Skin epidermis (tissue), 12 donors: ENCODE results near the gene STK39.

Experiments used
- H3K27ac ChIP-seq, 21 experiments: fragments of 200-600 bp; sonication (generic) in 11 of 21; one replicate each; pipeline ENCODE4 v1.5.0; 2020; ENCODE audit warnings: mild to moderate bottlenecking in 3 of 21, inconsistent platforms in 2 of 21, moderate library complexity in 2 of 21
- H3K4me3 ChIP-seq, 7 experiments: fragments of 200-600 bp; sonication (generic) in 2 of 7; one replicate each; pipeline ENCODE4 v1.5.0; 2020; ENCODE audit warnings: inconsistent platforms in 2 of 7, mild to moderate bottlenecking in 2 of 7, moderate library complexity in 1 of 7

STK39 gene

GRCh38 chr2:167953776-167954175 lies 293.6 kb downstream of the STK39 start:
- H3K27ac ChIP-seq, result no peak overlapping the region
- H3K4me3 ChIP-seq, result no peak overlapping the region

- Histone ChIP-seq H3K4me3 (no peak overlapping the region), H3K27ac (no peak overlapping the region)
Observed at GRCh38 chr2:167950571-167950970, 296.8 kb downstream of the STK39 start.

- Histone ChIP-seq H3K27ac (no peak overlapping the region), H3K4me3 (no peak overlapping the region)
Observed at GRCh38 chr2:167946441-167946841, 301.0 kb downstream of the STK39 start.

GRCh38 chr2:167945660-167946368 lies 301.6 kb downstream of the STK39 start:
- no peak overlapping the region for H3K4me3 ChIP-seq
- no peak overlapping the region for H3K27ac ChIP-seq

- no peak overlapping the region for H3K4me3 ChIP-seq
- H3K27ac ChIP-seq, result no peak overlapping the region
Observed at GRCh38 chr2:167944825-167945659, 302.4 kb downstream of the STK39 start.

GRCh38 chr2:167943897-167944296 lies 303.5 kb downstream of the STK39 start:
- H3K4me3 ChIP-seq, result no peak overlapping the region
- no peak overlapping the region for H3K27ac ChIP-seq

GRCh38 chr2:167943368-167943767 lies 304.0 kb downstream of the STK39 start:
- no peak overlapping the region for H3K4me3 ChIP-seq
- H3K27ac ChIP-seq, result no peak overlapping the region

- no peak overlapping the region for H3K4me3 ChIP-seq
- H3K27ac ChIP-seq, result no peak overlapping the region
Observed at GRCh38 chr2:167942366-167943081, 304.9 kb downstream of the STK39 start.

- Histone ChIP-seq H3K27ac (no peak overlapping the region), H3K4me3 (no peak overlapping the region)
Observed at GRCh38 chr2:167941604-167942003, 305.8 kb downstream of the STK39 start.

GRCh38 chr2:167940734-167941507 lies 306.5 kb downstream of the STK39 start:
- no peak overlapping the region for H3K4me3 ChIP-seq
- H3K27ac ChIP-seq, result no peak overlapping the region

- Histone ChIP-seq H3K4me3 (no peak overlapping the region), H3K27ac (no peak overlapping the region)
Observed at GRCh38 chr2:167940346-167940725, 307.1 kb downstream of the STK39 start.

GRCh38 chr2:167939514-167940345 lies 307.7 kb downstream of the STK39 start:
- Histone ChIP-seq H3K27ac (no peak overlapping the region), H3K4me3 (no peak overlapping the region)

GRCh38 chr2:167937403-167937802 lies 310.0 kb downstream of the STK39 start:
- H3K4me3 ChIP-seq, result no peak overlapping the region
- H3K27ac ChIP-seq, result no peak overlapping the region

- H3K27ac ChIP-seq, result no peak overlapping the region
- no peak overlapping the region for H3K4me3 ChIP-seq
Observed at GRCh38 chr2:167935803-167936110, 311.6 kb downstream of the STK39 start.

GRCh38 chr2:167933097-167933814 lies 314.1 kb downstream of the STK39 start:
- Histone ChIP-seq H3K4me3 (no peak overlapping the region), H3K27ac (no peak overlapping the region)

GRCh38 chr2:167932123-167932693 lies 315.2 kb downstream of the STK39 start:
- no peak overlapping the region for H3K27ac ChIP-seq

GRCh38 chr2:167929484-167929883 lies 317.9 kb downstream of the STK39 start:
- Histone ChIP-seq H3K27ac (no peak overlapping the region), H3K4me3 (no peak overlapping the region)

More at GRCh38 chr2:167932123-167932693, 315.2 kb downstream of the STK39 start:
- no peak overlapping the region for H3K4me3 ChIP-seq

- Histone ChIP-seq H3K27ac (no peak overlapping the region), H3K4me3 (no peak overlapping the region)
Observed at GRCh38 chr2:167928434-167928833, 319.0 kb downstream of the STK39 start.
